Body of pancreas (tissue), 4 donors: ENCODE measurements around the gene SMR3B. TPM values are rescaled to one million over a fixed set of nuclear protein-coding genes. Genes with fewer than 3 reads are reported as not detected.

ENCODE experiments used
- ATAC-seq: fragments of 150-250 bp; one replicate; pipeline ENCODE4 v1.9.1; 2016
- DNase-seq, 4 donors: peaks; one replicate each; pipeline ENCODE4 v3.0.0-alpha.2; 2019
- H3K27ac ChIP-seq, 4 donors: fragments of 200-600 bp; sonication (generic); 1 replicate in 3 of 4; 2 replicates in 1 of 4; pipeline versions ENCODE4 v1.5.1 to v1.6.1; 2016 to 2019; ENCODE audit warnings: mild to moderate bottlenecking in 1 of 4, mixed read lengths in 1 of 4, moderate library complexity in 1 of 4
- H3K27me3 ChIP-seq, 2 donors: fragments of 200-600 bp; sonication (generic); one replicate each; pipeline ENCODE4 v1.6.0; 2016; ENCODE audit warnings: mild to moderate bottlenecking in 1 of 2
- H3K36me3 ChIP-seq, 2 donors: fragments of 200-600 bp; sonication (generic); replicated peaks in 1 of 2; 2 replicates each; pipeline ENCODE4 v1.5.1; 2016; ENCODE audit warnings: low read depth in 2 of 2; ENCODE audit not compliant: insufficient read depth in 1 of 2
- H3K4me1 ChIP-seq: fragments of 200-600 bp; sonication (generic); one replicate; pipeline ENCODE4 v1.6.0; 2016
- H3K4me3 ChIP-seq, 2 donors: fragments of 200-600 bp; sonication (generic); 1 replicate in 1 of 2; 2 replicates in 1 of 2; pipeline ENCODE4 v1.5.1; 2016 to 2019
- H3K9me3 ChIP-seq, 3 donors: fragments of 200-600 bp; sonication (generic); 1 replicate in 2 of 3; 2 replicates in 1 of 3; pipeline ENCODE4 v1.5.1; 2016
- POLR2A ChIP-seq, 3 donors: fragments of 450-650 bp; IDR thresholded peaks; one replicate each; pipeline ENCODE4 v1.6.1; 2016; ENCODE audit warnings: antibody characterized with exemption in 3 of 3, mild to moderate bottlenecking in 2 of 3
- WGBS, 2 donors: methylation state at CpG; one replicate each; pipeline ENCODE4 v1.1.5; 2017; 5-methylcytosine and 5-hydroxymethylcytosine counted together
- intact Hi-C: fragments of 100-400 bp; cut with DNase I; formaldehyde crosslinking; loops from one replicate; pipeline ENCODE4 v1.15.1; 2023
- total RNA-seq, 2 donors: library from RNA; depleted of rRNA; stranded (reverse); fragments of >200 nt; gene quantifications; one replicate each; pipeline ENCODE4 v1.1.0, GENCODE V29; 2016
- TF ChIP-seq, protein P1 (sequence below), 7 experiments: fragments of 450-650 bp in 4 of 7; fragments of 200-600 bp in 3 of 7; sonication (generic) in 3 of 7; IDR thresholded peaks; one replicate each; pipeline ENCODE4 v1.5.1; 2016 to 2019; ENCODE audit warnings: antibody characterized with exemption in 7 of 7

Gene SMR3B
- total RNA-seq, 2 donors from 2014 or later = not detected

DNA sequence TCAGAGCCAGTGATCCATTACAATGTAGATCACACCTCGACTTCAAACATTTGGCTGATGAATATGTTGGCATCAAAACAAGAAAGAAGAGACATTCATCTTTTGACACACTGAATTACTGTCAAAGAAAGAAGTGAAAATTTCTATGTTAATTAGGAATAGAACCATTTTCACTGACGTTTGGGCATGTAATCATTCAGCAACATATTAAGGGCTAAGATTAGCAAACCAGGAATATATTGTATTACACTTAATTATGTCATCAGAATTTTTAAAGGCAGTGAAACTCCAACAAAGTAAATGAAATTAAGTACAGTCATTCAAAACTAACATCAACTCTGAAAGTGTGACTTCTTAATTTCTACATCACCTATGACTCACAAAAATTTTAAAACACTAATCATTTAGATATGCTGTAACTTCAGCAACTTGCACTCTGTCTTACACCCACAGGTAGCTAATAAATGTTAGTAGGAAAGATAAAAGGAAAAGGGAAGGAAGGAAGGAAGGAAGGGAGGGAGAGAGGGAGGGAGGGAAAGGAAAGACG lies 23.7 kb upstream of the SMR3B start:
- Histone ChIP-seq H3K27me3 (no peaks in the 10 kb centered on the region), H3K4me3 (no peak overlapping the region), H3K27ac (no peak overlapping the region), H3K4me1 (no peaks in the 10 kb centered on the region), H3K9me3 (no peaks in the 10 kb centered on the region), H3K36me3 (no peaks in the 10 kb centered on the region)
- 34 to 41% methylated on average over 3 of the region's 3 CpGs for WGBS, 2 donors
- DNase-seq = no peak
- intact Hi-C loops = no loop called here
- TF ChIP-seq, protein P1, sequence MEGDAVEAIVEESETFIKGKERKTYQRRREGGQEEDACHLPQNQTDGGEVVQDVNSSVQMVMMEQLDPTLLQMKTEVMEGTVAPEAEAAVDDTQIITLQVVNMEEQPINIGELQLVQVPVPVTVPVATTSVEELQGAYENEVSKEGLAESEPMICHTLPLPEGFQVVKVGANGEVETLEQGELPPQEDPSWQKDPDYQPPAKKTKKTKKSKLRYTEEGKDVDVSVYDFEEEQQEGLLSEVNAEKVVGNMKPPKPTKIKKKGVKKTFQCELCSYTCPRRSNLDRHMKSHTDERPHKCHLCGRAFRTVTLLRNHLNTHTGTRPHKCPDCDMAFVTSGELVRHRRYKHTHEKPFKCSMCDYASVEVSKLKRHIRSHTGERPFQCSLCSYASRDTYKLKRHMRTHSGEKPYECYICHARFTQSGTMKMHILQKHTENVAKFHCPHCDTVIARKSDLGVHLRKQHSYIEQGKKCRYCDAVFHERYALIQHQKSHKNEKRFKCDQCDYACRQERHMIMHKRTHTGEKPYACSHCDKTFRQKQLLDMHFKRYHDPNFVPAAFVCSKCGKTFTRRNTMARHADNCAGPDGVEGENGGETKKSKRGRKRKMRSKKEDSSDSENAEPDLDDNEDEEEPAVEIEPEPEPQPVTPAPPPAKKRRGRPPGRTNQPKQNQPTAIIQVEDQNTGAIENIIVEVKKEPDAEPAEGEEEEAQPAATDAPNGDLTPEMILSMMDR (IDR thresholded peaks at IDR 0.05) = no peak
- no peak for TF ChIP-seq POLR2A (IDR thresholded peaks at IDR 0.05)
- ATAC-seq = no peak

DNA sequence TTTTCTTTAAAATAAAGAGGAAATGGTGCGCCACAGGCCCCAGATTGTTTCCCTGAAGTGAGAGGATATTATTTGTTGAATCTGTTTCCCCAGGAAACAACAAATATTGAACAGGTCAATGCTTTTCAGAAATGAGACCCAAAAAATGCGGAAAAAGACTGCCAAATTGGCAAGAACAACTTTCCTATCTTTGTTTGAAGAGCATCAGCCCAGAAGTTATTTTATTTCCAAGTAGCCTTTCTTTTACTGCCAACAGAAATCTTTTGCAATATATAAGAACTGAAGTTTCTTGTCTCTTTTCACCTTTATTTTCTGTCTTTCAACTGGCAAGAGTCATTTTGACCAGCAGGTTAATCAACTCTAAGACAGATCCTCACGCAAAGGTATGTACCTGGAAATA lies 22.5 kb upstream of the SMR3B start, which contains the start of gene SMR3A:
TSS of gene SMR3A (plus strand) at position 301 of the 400 bp plus-strand sequence. CDS start 1,356 bp downstream, outside the sequence.
- ATAC-seq = no peak
- WGBS, 2 donors = 54 to 65% methylated on average over 3 of the region's 3 CpGs
- TF ChIP-seq, protein P1 (IDR thresholded peaks at IDR 0.05) = no peak
- no peak for TF ChIP-seq POLR2A (IDR thresholded peaks at IDR 0.05)
- Histone ChIP-seq H3K27ac (no peak within 1 kb of the TSS), H3K27me3 (no peaks in the 10 kb centered on the region), H3K4me1 (no peaks in the 10 kb centered on the region), H3K9me3 (no peaks in the 10 kb centered on the region), H3K36me3 (no peaks in the 10 kb centered on the region), H3K4me3 (no peak within 1 kb of the TSS)
- DNase-seq = no peak
- intact Hi-C loops = no loop called here

DNA sequence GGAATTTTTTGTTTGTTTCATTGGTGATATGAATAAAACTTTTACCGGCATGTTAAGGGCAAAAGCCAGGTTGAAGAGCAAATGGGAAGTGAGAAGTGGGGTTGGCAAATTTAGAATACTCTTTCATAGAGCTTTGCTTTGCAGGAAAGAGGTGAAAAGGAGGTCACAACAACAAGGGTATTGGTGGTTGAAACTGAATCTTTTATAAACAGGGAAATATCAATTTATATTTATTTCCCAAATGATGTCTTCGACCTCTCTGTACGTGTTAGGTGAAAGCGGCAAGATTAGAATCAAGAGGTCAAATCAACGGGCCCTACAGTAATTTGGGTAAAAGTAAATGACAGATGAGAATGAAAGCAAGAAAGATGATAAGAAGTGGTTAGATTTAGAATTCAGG lies 18.9 kb upstream of the SMR3B start:
- DNase-seq = no peak
- TF ChIP-seq, protein P1 (IDR thresholded peaks at IDR 0.05) = no peak
- no peak for TF ChIP-seq POLR2A (IDR thresholded peaks at IDR 0.05)
- Histone ChIP-seq H3K27me3 (no peaks in the 10 kb centered on the region), H3K4me1 (no peaks in the 10 kb centered on the region), H3K27ac (no peak overlapping the region), H3K4me3 (no peak overlapping the region), H3K36me3 (no peaks in the 10 kb centered on the region), H3K9me3 (no peaks in the 10 kb centered on the region)
- intact Hi-C loops = no loop called here
- ATAC-seq = no peak
- 82 to 85% methylated on average over 5 of the region's 5 CpGs for WGBS, 2 donors

DNA sequence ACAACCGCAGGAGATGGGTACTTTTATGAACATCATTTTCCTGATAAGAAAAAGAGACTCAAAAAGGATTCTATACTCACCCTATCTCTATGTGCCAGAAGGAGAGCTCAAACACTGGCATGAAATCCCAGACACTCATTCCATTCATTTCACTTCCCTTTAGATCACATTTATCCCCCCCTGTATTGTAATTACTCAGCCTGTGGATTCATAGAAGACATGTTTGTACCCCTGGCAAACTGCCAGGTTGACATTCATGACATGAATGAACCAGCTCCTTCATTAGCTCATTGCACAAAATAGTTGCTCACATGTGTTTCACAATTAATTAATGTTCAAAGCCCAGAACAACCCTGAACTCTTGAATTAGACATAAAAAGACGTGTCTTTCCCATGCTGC lies 17.5 kb upstream of the SMR3B start:
- intact Hi-C loops = no loop called here
- no peaks in the 10 kb centered on the region for H3K4me1 ChIP-seq
- no peaks in the 10 kb centered on the region for H3K27me3 ChIP-seq
- 14 to 31% methylated on average over 2 of the region's 2 CpGs for WGBS, 2 donors
- H3K9me3 ChIP-seq = no peaks in the 10 kb centered on the region
- no peak overlapping the region for H3K4me3 ChIP-seq
- TF ChIP-seq POLR2A (IDR thresholded peaks at IDR 0.05) = no peak
- ATAC-seq = no peak
- no peaks in the 10 kb centered on the region for H3K36me3 ChIP-seq
- no peak overlapping the region for H3K27ac ChIP-seq
- peak in 2 of 4 donors; percentile 9 to 11 for DNase-seq

DNA sequence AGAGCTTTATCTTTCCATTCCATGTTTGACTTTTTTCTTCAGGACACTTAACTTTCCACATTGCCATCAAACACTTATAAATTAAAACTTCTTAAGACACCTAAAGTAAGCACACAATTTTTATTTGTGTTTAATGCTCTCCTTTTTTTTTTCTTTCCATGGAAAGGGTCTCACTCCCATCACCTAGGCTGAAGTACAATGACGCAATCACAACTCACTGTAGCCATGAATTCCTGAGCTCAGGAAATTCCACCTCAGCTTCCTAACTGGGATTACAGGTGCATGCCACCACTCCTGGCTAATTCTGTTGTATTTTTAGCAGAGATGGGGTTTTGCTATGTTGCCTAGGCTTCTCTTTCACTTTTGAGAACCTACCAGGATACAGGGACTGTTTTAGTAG lies 15.1 kb upstream of the SMR3B start:
- TF ChIP-seq POLR2A (IDR thresholded peaks at IDR 0.05) = no peak
- TF ChIP-seq, protein P1 (IDR thresholded peaks at IDR 0.05) = no peak
- 84 to 92% methylated on average over 1 of the region's 1 CpG for WGBS, 2 donors
- H3K27me3 ChIP-seq = no peaks in the 10 kb centered on the region
- no peaks in the 10 kb centered on the region for H3K4me1 ChIP-seq
- no peaks in the 10 kb centered on the region for H3K9me3 ChIP-seq
- ATAC-seq (no peak), DNase-seq (no peak)
- no peak overlapping the region for H3K27ac ChIP-seq
- H3K36me3 ChIP-seq = no peaks in the 10 kb centered on the region
- H3K4me3 ChIP-seq = no peak overlapping the region
- intact Hi-C loops = no loop called here
